HT1080 (cell line): ENCODE data around the gene MOGAT1. TPM values are rescaled to one million over a fixed set of nuclear protein-coding genes. Genes with fewer than 3 reads are reported as not detected.

Experiments used
- DNase-seq: peaks from one replicate; pipeline ENCODE4 v3.0.0-alpha.2; 2015; ENCODE audit warnings: low read depth
- polyA plus RNA-seq, 2 experiments: library from polyadenylated mRNA; depleted of rRNA; stranded (reverse); fragments of >200 nt; gene quantifications; 2 replicates each; pipeline ENCODE4 v1.2.3, GENCODE V29; 2015
- total RNA-seq: library from RNA; depleted of rRNA; stranded (reverse); fragments of >200 nt; shearing (Covaris generic); gene quantifications from 2 replicates; pipeline ENCODE4 v1.2.3, GENCODE V29; 2014; rRNA removed

MOGAT1 gene, protein sequence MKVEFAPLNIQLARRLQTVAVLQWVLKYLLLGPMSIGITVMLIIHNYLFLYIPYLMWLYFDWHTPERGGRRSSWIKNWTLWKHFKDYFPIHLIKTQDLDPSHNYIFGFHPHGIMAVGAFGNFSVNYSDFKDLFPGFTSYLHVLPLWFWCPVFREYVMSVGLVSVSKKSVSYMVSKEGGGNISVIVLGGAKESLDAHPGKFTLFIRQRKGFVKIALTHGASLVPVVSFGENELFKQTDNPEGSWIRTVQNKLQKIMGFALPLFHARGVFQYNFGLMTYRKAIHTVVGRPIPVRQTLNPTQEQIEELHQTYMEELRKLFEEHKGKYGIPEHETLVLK
- total RNA-seq, result not detected in 2 replicates
- polyA plus RNA-seq (2015; cell fraction: cytosol; rRNA removed), result not detected in 2 replicates
- not detected in 2 replicates for polyA plus RNA-seq (2015; cell fraction: nucleus; rRNA removed)

DNA sequence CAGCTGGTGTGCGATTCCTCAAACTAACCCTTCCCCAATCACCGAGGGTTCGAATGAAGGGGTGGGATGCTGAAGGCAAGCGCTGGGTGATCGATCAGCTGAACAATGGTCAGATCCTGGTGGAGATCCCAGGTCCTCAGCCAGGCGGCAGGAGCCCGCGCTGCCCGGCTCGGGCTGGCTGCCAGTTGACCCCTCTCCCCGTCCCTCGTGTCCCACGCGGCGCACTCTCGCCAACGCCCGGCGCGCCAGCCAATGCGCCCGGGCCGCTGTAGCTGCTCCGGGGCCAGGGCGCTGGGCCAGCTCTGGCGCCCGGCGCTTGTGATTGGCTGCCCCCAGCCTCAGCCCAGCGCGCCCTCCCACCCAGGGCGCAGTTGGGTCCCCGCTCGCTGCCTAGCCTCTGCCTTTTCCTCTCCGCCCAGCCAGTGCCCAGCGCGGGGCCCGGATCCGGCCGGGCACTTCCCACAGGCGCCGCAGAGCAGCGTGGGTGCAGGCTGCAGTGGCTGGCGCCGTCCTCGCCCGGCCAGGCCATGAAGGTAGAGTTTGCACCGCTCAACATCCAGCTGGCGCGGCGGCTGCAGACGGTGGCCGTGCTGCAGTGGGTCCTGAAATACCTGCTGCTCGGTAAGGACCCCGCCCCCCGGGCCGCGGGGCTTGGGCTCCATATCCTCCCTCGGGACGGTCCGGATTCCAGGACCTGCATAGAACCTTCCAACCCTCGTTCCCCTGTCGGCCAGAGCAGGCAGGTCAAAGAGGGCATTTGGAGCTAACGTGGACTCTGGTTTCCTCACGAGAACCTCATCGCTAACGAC is at the start of gene MOGAT1:
Gene MOGAT1 (plus strand): TSS at position 400 of the 809 bp plus-strand sequence. CDS start 128 bp downstream, at position 528.
- no peak for DNase-seq

DNA sequence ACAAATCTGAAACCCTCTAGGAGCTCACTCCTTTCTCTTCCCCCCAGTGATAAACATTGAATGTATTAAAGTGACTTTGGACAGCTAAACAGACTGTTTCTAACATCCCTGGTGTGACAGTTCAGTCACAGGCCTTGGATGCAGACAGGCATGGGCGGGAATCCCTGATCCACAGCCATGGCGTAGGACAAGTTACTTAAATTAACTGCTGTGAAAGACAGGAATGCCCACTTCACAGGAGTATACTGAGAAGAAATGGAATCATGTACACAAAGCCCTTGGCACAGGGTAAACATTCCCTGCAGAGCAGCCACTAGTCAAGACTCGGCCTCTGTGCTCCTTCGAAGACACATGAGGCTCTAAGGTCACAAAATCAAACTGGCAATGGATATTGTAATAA is 49.6 kb upstream of the MOGAT1 start:
- no peak for DNase-seq

DNA sequence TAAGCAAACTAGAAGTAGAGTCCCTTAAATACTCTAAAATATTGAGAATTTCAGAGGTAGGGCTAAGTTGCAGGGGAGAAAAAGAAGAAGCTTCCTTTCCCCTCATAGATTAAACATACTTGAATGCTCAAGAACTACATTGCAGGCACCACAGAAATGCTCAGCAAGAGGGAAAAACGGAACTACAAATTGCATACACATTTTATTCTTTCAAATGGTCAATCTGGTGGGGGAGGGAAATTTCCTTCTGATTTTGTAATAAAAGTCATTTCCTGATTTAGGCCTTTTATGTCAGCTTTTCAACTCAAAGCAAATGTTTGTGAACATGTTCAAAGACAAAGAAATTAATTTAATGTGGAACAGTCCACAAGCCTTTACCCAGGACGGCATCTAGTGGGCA is 48.5 kb upstream of the MOGAT1 start:
- DNase-seq, result no peak

DNA sequence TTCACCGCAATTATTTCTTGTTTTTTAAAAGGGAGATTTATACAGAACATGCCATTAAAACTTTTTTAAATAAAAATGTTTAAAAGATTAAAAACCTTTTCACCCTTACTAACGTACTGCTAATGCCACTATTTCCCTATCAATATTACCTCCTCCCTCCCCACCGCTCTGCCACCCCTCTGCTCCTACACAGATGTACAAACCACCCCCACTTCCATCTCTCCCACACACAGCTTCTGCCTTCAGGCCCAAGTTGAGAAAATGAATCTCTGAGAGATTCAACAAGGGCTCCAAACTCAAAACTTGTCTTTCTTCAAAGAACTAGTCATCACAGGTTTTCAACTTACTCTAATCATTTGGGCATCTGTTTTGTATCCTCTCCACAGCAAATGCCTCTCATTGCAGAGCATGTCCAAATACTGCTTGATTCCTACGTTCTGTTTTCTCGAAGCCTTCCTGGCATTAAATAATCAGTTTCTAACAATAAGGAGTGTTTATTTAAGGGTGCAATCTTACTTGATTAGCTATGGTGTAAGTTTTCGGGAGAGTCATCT is 47.6 kb upstream of the MOGAT1 start:
- no peak for DNase-seq

DNA sequence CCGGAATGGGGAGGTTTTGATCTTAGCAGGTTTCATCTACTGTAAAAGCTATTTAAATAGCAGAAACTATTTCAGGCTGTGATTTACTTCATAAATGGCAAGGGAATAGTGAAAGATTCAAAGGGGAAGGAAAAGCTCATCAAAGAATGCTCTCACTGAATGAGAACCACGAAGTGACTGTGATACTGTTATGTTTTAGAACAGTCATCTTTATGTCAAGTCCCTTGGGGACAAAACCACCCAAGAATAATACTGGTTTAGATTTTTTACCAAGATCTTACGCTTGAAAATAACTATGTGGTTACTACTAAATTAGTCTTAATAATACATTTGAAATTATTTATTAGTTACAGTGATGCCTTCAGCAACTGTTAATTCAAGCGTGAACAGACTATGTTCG is 43.7 kb upstream of the MOGAT1 start:
- no peak for DNase-seq

DNA sequence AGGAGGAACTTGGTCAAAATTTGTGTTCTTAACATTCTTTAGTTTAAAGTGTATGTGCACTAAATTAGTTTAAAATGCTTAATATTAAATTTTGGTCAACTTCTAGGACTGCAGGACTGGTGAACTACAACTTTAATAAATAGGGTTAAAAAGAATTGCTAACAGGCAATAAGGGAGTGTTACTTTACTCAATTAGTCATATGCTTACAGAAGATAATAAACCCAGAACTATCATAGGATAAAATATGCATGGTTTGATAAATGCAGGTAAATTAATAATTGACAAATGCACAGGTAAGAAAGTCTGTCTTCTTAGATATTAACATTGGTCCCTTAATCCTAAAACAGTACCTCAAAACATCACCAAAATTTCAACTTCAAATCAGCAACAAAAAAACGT is 36.2 kb upstream of the MOGAT1 start:
- no peak for DNase-seq

DNA sequence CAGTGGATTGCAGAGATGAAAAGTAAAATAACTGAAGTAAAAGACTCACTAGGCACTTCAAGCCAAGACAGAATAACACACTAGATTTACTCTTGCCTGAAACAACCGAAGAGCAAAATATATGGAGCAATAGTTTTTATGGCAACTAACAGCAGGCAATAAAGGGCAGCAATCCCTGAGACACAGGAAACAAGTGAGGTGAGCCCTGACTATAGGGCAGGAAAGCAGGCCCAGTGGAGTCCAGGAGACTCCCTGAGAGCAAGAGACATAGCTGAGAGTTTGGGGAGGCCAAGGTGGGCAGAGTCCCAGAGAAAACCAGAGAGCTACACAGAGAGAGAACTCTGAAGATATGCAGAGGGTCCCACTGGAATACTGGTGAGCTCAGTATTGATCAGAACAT is 34.4 kb upstream of the MOGAT1 start:
- DNase-seq, result no peak

DNA sequence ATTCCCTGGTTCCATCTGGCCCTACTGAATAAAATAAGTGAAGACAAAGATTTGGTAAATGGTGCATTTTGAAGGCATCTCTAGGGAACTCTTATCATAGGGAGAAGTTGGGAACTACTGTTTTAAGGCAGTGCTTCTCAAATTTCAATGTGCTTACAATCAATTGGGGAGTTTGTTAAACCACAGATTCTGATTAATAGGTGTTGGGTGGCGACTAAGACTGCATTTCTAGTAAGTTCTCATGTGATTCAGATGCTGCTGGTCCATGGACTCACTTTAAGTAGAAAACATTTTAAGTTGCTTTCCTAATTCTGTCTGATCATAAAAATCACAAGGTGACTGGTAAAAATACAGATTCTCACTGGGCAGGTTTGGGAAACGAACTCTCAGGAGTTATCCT is 30.1 kb upstream of the MOGAT1 start:
- no peak for DNase-seq

DNA sequence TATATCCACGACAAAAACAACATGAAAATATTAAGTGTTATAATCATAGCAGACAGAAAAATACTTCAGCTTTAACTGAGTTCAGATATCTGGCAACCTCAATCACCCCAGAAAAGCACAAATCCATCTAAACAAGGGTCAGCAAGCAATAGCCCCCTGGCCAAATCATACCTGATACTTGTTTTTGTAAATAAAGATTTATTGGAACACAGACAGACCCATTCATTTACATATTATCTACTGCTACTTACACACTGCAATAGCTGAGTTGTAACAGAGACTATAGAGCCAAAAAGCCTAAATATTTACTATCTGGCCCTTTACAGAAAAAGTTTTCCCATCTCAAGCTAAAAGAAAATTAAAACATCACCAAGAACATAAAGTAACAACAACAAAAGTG is 28.3 kb upstream of the MOGAT1 start:
- no peak for DNase-seq

DNA sequence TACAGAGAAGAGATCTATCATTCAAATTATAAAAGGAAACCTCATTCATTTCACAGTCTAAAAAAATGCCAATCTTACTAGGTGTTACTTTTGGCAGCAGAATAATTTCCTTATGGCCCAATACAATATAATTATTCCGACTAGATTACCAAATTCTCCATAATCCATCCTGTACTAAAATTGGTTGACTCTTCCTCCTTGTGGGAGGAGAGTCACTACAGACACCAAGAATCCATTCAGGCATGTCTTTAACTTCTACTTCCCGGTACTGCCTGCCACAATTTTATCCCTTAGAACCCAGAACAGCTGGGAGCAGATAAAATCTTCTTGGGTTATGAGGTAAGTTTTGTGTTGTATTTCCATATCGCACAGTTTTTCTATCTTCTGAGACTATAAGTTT is 25.4 kb upstream of the MOGAT1 start:
- no peak for DNase-seq

DNA sequence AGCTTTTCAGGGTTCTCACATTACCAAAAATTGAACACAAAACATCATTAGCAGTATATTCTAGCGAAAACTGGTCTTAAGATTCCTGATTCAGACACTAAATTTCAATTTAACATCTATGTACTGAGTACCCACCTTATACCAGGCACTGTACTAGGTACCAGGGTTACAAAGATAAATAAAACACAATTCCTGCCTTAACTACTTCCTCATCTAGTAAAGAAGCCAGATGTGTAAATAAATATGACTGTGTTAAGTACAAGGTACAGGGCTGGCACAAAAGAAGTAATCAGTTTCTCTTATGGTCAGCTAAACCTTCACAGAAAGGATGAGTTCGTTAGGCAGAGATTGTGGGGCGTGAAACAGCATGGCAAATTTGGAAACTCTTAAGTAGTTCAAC is 21.7 kb upstream of the MOGAT1 start:
- DNase-seq, result no peak

DNA sequence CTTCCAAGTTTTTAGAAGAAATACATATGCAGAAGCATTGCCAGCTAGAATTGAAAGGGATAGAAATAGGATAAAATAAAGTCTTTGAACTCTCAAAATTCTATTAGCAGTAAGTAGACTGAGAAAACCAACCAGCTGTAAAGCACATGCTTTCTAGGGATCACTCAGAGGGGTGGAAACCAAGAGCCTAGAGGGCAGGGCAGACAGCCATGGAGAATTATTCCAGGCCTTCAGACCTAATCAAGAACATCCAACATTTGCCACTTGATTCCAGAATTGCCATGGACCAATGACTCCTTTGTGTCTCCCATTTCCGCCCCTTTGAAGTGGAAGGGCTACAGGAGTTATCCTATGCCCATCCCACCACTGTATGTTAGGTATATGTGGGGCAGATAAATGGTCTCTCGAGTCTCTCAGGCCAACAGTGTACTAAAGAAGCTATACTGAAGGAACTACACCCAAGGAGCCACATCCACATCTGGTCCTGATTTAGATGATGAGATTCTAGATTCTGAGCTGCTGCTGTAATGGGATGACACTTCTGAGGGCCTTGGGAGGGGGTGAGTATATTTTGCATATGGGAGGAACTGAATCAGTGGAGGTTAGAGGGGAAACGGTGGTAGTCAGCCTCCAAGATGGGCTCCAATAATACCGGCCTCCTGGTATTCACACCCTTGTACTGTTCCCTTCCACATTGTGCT is 19.6 kb upstream of the MOGAT1 start:
- no peak for DNase-seq

DNA sequence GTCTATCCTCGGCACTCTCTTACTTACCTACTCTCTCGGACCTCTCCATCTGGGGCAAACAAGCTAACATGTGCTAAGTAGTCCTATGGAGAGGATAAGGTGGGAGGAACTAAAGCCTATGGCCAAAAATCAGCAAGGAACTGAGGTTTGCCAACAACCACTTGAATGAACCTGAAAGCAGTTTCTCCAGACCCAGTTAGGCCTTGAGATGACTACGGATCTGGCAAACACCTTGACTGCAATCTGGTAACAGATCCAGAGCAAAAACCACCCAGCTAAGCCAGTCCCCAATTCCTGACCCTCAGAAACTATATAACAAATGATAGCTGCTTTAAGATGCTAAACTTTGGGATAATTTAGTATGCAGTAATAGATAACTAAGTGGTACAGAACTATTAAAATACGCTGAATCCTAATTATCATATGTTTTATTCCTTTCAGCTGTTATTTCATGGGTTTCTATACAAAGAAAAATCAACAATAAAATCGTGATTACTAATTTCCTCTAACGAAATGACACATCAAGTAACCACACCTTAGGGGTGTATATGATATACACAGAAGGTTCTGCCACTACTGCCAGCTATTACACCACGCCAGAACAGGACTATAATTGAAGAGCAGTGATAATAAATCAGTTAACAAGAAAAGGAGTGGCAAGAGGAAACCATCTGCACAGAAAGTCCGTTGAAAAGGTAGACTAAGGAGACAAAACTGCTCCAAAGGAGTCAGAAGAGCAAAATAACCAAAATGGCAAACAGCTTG is 18.8 kb upstream of the MOGAT1 start:
- no peak for DNase-seq

DNA sequence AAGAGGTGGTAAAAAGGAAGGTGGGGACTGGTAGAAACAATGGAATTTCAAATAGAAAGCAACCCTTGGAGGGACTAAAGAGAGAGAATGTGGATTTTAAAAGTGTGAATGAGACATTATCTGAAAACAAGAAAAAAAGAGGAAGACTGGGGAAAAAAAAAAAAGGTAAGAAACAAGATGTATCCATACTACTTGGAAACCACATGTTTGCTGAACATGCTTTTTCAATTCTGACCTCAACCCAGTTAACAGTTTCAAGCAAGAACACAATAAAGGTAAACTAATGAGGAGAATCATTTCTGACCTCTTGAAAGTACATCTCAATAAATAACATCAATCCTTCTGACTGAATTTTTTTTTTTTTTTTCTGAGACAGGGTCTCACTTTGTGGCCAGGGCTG is 18.2 kb upstream of the MOGAT1 start:
- no peak for DNase-seq

DNA sequence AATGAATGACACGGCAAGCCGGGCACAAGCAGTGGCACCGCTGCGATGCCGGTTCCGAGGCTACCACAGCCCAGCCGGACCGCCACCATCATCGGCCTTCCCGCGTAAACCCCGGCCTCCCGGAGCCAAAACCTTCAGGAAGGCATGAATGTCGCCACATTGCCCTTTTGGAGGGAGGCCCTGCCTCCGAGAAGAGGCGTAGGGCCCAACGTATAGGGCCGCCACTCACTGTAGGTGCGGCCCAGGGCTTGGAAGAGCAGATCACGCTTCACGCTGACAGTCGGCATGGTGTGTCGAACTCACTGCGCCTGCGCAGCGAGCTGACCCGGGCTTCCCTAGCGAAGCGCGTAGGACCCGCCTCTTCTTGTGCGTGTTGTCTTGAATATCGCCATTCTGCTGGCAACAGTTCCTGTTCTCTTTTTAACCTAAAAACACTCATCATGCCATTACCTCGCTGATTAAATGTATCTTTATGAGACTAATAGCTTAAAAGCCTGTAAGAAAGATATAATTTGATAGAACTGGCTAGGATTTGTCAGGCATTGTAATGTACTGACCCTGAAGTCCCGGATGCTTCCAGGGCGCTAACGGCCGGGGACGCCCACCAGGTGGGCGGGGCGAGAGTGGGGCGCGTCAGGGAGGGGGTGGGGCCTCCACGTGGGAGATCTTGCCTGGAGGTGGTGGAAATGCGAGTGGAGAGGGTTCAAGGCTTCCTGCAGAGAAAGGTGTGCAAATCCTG is 15.5 kb upstream of the MOGAT1 start, which contains the start of gene FARSB:
Gene FARSB (minus strand): TSS at position 306 of the 739 bp plus-strand sequence. CDS start 19 bp downstream, at position 287.
- peak; percentile 91 for DNase-seq

DNA sequence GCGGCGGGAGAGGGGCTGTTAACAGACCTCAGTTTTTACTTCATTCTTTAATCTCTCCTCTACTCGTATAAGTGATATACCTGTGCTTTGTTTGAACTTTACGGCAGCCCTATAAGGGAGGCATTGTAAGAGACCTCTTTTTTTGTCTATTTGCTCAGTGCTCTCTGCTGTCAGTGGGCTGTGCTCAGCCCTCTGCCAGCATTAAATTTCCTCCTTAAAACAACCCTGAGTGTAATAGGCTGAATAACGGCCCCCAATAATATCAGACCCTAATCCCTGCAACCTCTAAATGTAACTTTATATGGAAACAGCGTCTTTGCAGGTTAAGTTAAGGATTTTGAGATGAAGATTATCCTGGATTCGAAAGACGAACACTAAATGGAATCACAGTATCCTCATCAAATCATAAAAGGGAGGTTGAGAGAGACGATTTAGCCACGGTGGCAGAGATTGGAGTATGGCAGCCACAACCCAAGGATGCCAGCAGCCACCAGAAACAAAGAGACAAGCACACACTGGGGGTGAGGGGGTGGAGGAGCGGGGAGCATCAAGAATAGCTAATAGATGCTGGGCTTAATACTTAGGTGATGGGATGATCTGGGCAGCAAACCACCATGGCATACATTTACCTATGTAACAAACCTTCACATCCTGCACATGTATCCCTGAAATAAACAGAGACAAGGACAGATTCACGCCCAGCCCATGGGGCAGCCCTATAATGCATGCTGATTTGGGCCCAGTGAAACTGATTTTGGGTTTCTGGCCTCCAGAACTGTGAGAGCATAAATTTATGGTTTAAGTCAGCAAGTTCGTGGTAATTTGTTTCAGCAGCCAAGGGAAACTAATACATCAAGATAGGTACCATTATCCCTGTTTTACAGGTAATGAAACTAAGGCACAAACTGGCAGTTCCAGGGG is 14.7 kb upstream of the MOGAT1 start:
- DNase-seq, result no peak

DNA sequence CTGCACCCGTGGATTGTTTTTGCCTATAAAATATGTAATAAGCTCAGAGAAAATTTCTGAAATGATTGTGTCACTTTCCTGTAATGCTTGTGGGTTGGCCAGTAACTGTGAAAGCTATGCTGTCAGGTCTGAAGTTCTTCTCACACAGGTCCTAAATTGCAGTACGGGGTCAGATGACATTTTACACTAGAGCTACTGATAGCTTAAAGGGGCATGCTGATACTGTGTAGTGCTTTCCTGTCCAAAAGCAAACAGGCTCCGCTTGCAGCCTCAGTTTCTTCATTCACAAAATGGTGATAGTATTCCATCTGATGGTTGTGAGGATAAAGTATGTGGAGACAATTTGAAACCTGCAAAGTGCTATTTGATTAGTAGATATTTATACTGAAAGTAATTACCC is 8.0 kb upstream of the MOGAT1 start:
- DNase-seq, result no peak

DNA sequence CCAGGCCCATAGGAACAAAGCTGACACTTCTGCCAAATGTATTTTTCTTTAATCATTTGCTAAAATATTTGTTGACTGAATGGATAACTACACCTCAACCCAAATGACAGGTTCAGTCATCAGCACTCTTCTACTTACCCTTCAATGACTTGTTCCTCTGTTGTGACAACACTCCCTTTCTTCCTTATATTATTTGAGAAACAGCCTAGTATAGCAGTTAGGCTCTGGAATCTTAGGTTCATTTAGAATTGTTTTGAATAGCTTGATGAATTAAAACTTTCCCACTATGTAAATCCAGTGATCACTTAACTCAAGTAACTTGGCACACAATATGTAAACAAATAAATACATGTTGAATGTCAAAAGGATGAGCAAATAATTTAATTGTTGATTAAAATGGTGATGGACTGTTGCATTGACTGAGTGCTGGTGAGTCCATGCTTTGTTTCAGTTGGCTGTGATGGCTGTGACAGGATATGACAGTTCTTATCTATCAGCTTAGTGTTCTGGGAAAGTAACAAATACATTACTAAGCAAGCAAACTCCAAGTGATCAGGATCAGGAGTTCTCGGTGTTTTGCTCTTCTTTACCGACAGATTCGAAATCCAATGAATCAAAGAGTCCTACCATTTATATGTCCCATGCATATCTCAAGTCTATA is 2.8 kb upstream of the MOGAT1 start:
- no peak for DNase-seq
